WI38 (cell line): ENCODE data around the gene ARHGAP30.
"Not testable (repeated sequence)": the region's sequence is repeated elsewhere in the genome, so short reads cannot be mapped to it uniquely, and the experiment has no call there.

Experiments
- H3K4me3 ChIP-seq: 2 replicates; pipeline ENCODE4 v1.5.1; 2011; ENCODE audit warnings: low read depth, mild to moderate bottlenecking, control low read depth, low read length
- CTCF ChIP-seq: IDR thresholded peaks from 2 replicates; pipeline ENCODE4 v1.5.1; 2012; ENCODE audit warnings: low read depth, mild to moderate bottlenecking, control low read depth, low read length

Gene ARHGAP30

GRCh38 chr1:161068306-161069234 is 1.1 kb downstream of the ARHGAP30 start:
- no peak for TF ChIP-seq CTCF
- no peak overlapping the region for H3K4me3 ChIP-seq

GRCh38 chr1:161066694-161067093 is 3.0 kb downstream of the ARHGAP30 start:
- TF ChIP-seq CTCF: no peak
- H3K4me3 ChIP-seq: no peak overlapping the region

- H3K4me3 ChIP-seq: not testable (repeated sequence)
These were observed 4.0 kb downstream of the ARHGAP30 start for GRCh38 chr1:161065681-161066080.

GRCh38 chr1:161063936-161064335 is 5.8 kb downstream of the ARHGAP30 start:
- not testable (repeated sequence) for H3K4me3 ChIP-seq

GRCh38 chr1:161061419-161061818 is 8.3 kb downstream of the ARHGAP30 start:
- H3K4me3 ChIP-seq: no peak overlapping the region
- TF ChIP-seq CTCF: no peak

GRCh38 chr1:161059293-161059692 is 10.4 kb downstream of the ARHGAP30 start:
- H3K4me3 ChIP-seq: no peak overlapping the region
- TF ChIP-seq CTCF: no peak

- H3K4me3 ChIP-seq: no peak overlapping the region
- no peak for TF ChIP-seq CTCF
These were observed 14.9 kb downstream of the ARHGAP30 start for GRCh38 chr1:161054805-161055204.

GRCh38 chr1:161054232-161054631 is 15.5 kb downstream of the ARHGAP30 start:
- no peak for TF ChIP-seq CTCF
- no peak overlapping the region for H3K4me3 ChIP-seq
